Measurements from ENCODE around the gene PPP5C.

Gene PPP5C

DNA sequence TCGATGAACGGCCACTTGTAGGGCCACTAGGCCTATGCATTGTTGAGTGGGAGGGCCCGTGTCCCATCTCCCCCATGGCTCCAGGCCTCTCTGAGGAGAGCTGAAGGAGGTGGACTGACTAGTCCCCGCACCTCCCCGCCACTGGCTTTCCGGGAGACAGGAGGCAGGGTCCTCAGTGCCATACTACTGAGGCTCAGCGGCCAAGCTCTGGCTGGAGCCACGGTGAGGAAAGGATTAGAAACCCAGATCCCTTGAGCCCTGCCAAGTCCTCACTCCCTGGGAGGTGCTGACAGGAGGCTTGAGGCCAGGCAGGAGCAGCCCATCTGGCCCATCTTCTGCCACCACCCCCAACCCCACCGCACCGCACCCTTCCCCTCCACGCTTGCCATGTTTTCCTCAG is 37.5 kb downstream of the PPP5C start:
- Histone ChIP-seq H3K27ac (ENCODE audit: low read length) (no peak overlapping the region), H3K9ac (ENCODE audit: low read depth, low read length) (no peak overlapping the region), H3K4me2 (ENCODE audit: insufficient read depth, low read length) (no peak overlapping the region), H3K4me1 (ENCODE audit: insufficient read depth, low read length) (no peaks in the 10 kb centered on the region), H2AFZ (ENCODE audit: low read depth, low read length) (no peak overlapping the region), H3K9me3 (ENCODE audit: insufficient read depth, low read length, severe bottlenecking) (no peaks in the 10 kb centered on the region), H3K27me3 (ENCODE audit: insufficient read depth, low read length, poor library complexity) (no peaks in the 10 kb centered on the region), H4K20me1 (ENCODE audit: insufficient read depth, low read length) (peaks cover 12% of the 10 kb centered on the region), H3K36me3 (ENCODE audit: insufficient read depth, low read length) (peaks cover 97% of the 10 kb centered on the region), H3K4me3 (ENCODE audit: low read depth in 1 of 2, low read length in 2 of 2) (no peak overlapping the region), H3K79me2 (ENCODE audit: insufficient read depth, low read length) (no peaks in the 10 kb centered on the region)
- no peak for DNase-seq
- no peak for TF ChIP-seq EZH2 (IDR thresholded peaks at IDR 0.05; ENCODE audit: borderline replicate concordance, low read depth, low read length, severe bottlenecking)
- TF ChIP-seq, protein P1, sequence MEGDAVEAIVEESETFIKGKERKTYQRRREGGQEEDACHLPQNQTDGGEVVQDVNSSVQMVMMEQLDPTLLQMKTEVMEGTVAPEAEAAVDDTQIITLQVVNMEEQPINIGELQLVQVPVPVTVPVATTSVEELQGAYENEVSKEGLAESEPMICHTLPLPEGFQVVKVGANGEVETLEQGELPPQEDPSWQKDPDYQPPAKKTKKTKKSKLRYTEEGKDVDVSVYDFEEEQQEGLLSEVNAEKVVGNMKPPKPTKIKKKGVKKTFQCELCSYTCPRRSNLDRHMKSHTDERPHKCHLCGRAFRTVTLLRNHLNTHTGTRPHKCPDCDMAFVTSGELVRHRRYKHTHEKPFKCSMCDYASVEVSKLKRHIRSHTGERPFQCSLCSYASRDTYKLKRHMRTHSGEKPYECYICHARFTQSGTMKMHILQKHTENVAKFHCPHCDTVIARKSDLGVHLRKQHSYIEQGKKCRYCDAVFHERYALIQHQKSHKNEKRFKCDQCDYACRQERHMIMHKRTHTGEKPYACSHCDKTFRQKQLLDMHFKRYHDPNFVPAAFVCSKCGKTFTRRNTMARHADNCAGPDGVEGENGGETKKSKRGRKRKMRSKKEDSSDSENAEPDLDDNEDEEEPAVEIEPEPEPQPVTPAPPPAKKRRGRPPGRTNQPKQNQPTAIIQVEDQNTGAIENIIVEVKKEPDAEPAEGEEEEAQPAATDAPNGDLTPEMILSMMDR (IDR thresholded peaks at IDR 0.05; ENCODE audit: borderline replicate concordance, extremely low read depth, low read length, poor library complexity, severe bottlenecking) = no peak
- no peak for ATAC-seq (ENCODE audit: insufficient read depth, low read depth)

GRCh38 chr19:46385636-46386035 is 38.7 kb downstream of the PPP5C start:
- H3K27ac ChIP-seq (ENCODE audit: low read length) = no peak overlapping the region
- TF ChIP-seq, protein P1 (IDR thresholded peaks at IDR 0.05; ENCODE audit: borderline replicate concordance, extremely low read depth, low read length, poor library complexity, severe bottlenecking) = no peak
- TF ChIP-seq EZH2 (IDR thresholded peaks at IDR 0.05; ENCODE audit: borderline replicate concordance, low read depth, low read length, severe bottlenecking) = no peak
- H3K79me2 ChIP-seq (ENCODE audit: insufficient read depth, low read length) = no peaks in the 10 kb centered on the region
- DNase-seq (no peak), ATAC-seq (ENCODE audit: insufficient read depth, low read depth) (no peak)
- H4K20me1 ChIP-seq (ENCODE audit: insufficient read depth, low read length) = peaks cover 15% of the 10 kb centered on the region
- peaks cover 97% of the 10 kb centered on the region for H3K36me3 ChIP-seq (ENCODE audit: insufficient read depth, low read length)
- H3K9ac ChIP-seq (ENCODE audit: low read depth, low read length) = no peak overlapping the region
- H3K4me2 ChIP-seq (ENCODE audit: insufficient read depth, low read length) = no peak overlapping the region
- no peak overlapping the region for H3K4me3 ChIP-seq (ENCODE audit: low read depth in 1 of 2, low read length in 2 of 2)
- no peaks in the 10 kb centered on the region for H3K9me3 ChIP-seq (ENCODE audit: insufficient read depth, low read length, severe bottlenecking)
- H3K27me3 ChIP-seq (ENCODE audit: insufficient read depth, low read length, poor library complexity) = no peaks in the 10 kb centered on the region
- no peak overlapping the region for H2AFZ ChIP-seq (ENCODE audit: low read depth, low read length)
- no peaks in the 10 kb centered on the region for H3K4me1 ChIP-seq (ENCODE audit: insufficient read depth, low read length)

DNA sequence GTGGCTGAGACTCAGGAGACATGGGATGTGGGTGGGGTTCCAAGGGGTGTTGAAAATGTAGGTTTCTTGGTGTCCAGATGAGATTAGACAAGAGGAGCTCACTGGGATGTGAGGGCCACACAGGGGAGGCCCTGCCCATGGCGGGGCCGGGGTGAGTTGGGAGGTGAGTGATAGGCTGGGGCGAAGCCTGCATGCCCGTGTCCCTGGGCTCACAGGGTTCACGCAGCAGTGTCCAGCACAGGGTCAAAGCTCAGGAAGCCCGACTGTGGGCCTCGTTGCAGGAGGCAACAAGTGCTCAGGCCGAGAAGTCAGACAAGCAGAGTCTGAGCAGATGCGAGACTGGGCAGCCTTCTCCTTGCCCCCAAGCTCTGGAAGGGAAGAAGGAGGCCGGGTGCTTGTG is 39.3 kb downstream of the PPP5C start:
- Histone ChIP-seq H3K9me3 (ENCODE audit: insufficient read depth, low read length, severe bottlenecking) (no peaks in the 10 kb centered on the region), H2AFZ (ENCODE audit: low read depth, low read length) (no peak overlapping the region), H3K9ac (ENCODE audit: low read depth, low read length) (no peak overlapping the region), H3K4me2 (ENCODE audit: insufficient read depth, low read length) (no peak overlapping the region), H3K79me2 (ENCODE audit: insufficient read depth, low read length) (no peaks in the 10 kb centered on the region), H3K36me3 (ENCODE audit: insufficient read depth, low read length) (peaks cover 96% of the 10 kb centered on the region), H3K4me3 (ENCODE audit: low read depth in 1 of 2, low read length in 2 of 2) (no peak overlapping the region), H3K4me1 (ENCODE audit: insufficient read depth, low read length) (no peaks in the 10 kb centered on the region), H4K20me1 (ENCODE audit: insufficient read depth, low read length) (peaks cover 20% of the 10 kb centered on the region), H3K27ac (ENCODE audit: low read length) (no peak overlapping the region), H3K27me3 (ENCODE audit: insufficient read depth, low read length, poor library complexity) (no peaks in the 10 kb centered on the region)
- ATAC-seq (ENCODE audit: insufficient read depth, low read depth) = no peak
- TF ChIP-seq, protein P1 (IDR thresholded peaks at IDR 0.05; ENCODE audit: borderline replicate concordance, extremely low read depth, low read length, poor library complexity, severe bottlenecking) = no peak
- no peak for TF ChIP-seq EZH2 (IDR thresholded peaks at IDR 0.05; ENCODE audit: borderline replicate concordance, low read depth, low read length, severe bottlenecking)
- DNase-seq = no peak
